Measurements from ENCODE around the gene IL23A.

The IL23A gene

DNA sequence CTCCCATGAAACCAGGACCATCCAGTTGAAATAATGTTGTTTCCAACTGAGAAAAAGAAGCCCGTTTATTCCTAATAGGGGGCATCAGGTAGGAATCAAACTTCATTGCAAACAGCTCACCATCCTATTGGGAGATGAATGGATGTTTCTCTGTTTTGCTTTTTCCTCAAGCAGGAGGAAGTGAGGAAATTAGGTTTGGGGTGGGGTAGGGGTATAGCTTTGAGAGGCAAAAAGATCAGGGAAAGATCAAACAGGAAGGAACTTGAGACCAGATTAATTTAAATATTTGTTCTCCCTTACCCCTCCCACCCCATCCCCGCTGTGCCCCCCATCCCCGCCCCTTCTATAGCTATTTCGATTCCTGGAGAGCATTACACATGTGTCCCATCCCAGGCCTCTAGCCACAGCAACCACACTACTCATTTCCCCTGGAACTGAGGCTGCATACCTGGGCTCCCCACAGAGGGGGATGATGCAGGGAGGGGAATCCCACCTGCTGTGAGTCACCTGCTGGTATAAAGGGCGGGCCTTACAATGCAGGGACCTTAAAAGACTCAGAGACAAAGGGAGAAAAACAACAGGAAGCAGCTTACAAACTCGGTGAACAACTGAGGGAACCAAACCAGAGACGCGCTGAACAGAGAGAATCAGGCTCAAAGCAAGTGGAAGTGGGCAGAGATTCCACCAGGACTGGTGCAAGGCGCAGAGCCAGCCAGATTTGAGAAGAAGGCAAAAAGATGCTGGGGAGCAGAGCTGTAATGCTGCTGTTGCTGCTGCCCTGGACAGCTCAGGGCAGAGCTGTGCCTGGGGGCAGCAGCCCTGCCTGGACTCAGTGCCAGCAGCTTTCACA lies at the start of gene IL23A:
Gene IL23A, plus strand, starts transcription at position 577 of the 850 bp plus-strand sequence. Its CDS starts 161 bp downstream, at position 738.
- H3K4me1 Mint-ChIP-seq = peaks cover 36% of the 10 kb centered on the region
- peaks cover 19% of the 10 kb centered on the region for H3K36me3 Mint-ChIP-seq
- H3K27me3 Mint-ChIP-seq = no peaks in the 10 kb centered on the region
- peak within 1 kb of the TSS; percentile 95 for H3K27ac Mint-ChIP-seq
- H3K9me3 Mint-ChIP-seq = no peaks in the 10 kb centered on the region
- H3K4me3 Mint-ChIP-seq = peak within 1 kb of the TSS; percentile 90
- ATAC-seq = peak; percentile 80

GRCh38 chr12:56293795-56294194 lies 44.9 kb upstream of the IL23A start:
- Mint-ChIP-seq H3K27me3 (no peaks in the 10 kb centered on the region), H3K4me3 (no peak overlapping the region), H3K4me1 (peaks cover 34% of the 10 kb centered on the region), H3K9me3 (no peaks in the 10 kb centered on the region), H3K27ac (no peak overlapping the region), H3K36me3 (peaks cover 19% of the 10 kb centered on the region)
- no peak for ATAC-seq

DNA sequence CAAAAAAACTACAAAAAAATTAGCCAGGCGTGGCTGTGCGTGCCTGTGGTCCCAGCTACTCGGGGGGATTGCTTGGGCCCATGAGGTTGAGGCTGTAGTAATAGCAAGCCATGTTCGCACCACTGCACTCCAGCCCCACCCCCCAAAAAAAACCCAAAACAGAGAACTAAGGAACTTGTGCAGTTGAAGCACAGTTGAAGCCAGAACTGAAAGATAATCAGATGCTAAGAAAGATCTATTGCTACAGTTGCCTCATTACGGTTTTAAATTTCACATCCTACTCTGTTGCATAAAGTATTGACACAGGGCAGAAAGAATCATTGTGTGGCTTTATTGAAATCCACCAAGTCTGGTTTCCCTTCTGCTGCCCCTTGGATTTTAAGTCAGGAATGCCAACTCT lies 42.4 kb upstream of the IL23A start:
- H3K27ac Mint-ChIP-seq = peak overlapping the region; percentile 71
- H3K36me3 Mint-ChIP-seq = peaks cover 10% of the 10 kb centered on the region
- H3K4me3 Mint-ChIP-seq = peak overlapping the region; percentile 12
- peaks cover 49% of the 10 kb centered on the region for H3K4me1 Mint-ChIP-seq
- no peaks in the 10 kb centered on the region for H3K27me3 Mint-ChIP-seq
- no peak for ATAC-seq
- no peaks in the 10 kb centered on the region for H3K9me3 Mint-ChIP-seq

GRCh38 chr12:56297400-56297799 lies 41.3 kb upstream of the IL23A start:
- H3K4me1 Mint-ChIP-seq = peaks cover 58% of the 10 kb centered on the region
- no peaks in the 10 kb centered on the region for H3K27me3 Mint-ChIP-seq
- peak overlapping the region; percentile 55 for H3K4me3 Mint-ChIP-seq
- no peaks in the 10 kb centered on the region for H3K9me3 Mint-ChIP-seq
- no peak for ATAC-seq
- peaks cover 6% of the 10 kb centered on the region for H3K36me3 Mint-ChIP-seq
- peak overlapping the region; percentile 71 for H3K27ac Mint-ChIP-seq

DNA sequence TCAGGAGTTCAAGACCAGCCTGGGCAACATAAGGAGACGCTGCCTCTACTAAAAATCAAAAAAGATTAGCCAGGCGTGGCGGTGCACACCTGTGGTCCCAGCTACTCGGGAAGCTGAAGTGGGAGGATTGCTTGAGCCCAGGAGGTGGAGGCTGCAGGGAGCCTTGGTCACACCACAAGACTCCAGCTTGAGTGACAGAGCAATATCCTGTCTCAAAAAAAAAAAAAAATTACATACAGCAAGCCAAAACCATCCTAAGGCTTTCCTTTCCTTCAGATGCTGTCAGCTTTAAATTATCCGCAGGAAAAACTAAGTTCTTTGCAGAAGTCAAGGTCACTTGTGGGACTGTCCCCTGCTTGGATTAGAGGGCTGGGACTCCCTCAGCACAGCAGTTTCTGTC lies 39.9 kb upstream of the IL23A start:
- H3K4me1 Mint-ChIP-seq = peaks cover 66% of the 10 kb centered on the region
- peak overlapping the region; percentile 97 for H3K27ac Mint-ChIP-seq
- peaks cover 6% of the 10 kb centered on the region for H3K36me3 Mint-ChIP-seq
- no peak for ATAC-seq
- no peaks in the 10 kb centered on the region for H3K27me3 Mint-ChIP-seq
- no peaks in the 10 kb centered on the region for H3K9me3 Mint-ChIP-seq
- H3K4me3 Mint-ChIP-seq = peak overlapping the region; percentile 99

GRCh38 chr12:56299308-56299852 lies 39.3 kb upstream of the IL23A start:
- Mint-ChIP-seq H3K27ac (peak overlapping the region; percentile 97), H3K9me3 (no peaks in the 10 kb centered on the region), H3K36me3 (peaks cover 6% of the 10 kb centered on the region), H3K27me3 (no peaks in the 10 kb centered on the region), H3K4me1 (peaks cover 66% of the 10 kb centered on the region), H3K4me3 (peak overlapping the region; percentile 99)
- no peak for ATAC-seq

- peak within 1 kb of the TSS; percentile 99 for H3K4me3 Mint-ChIP-seq
- no peaks in the 10 kb centered on the region for H3K9me3 Mint-ChIP-seq
- no peaks in the 10 kb centered on the region for H3K27me3 Mint-ChIP-seq
- H3K27ac Mint-ChIP-seq = peak within 1 kb of the TSS; percentile 97
- H3K4me1 Mint-ChIP-seq = peaks cover 66% of the 10 kb centered on the region
- H3K36me3 Mint-ChIP-seq = peaks cover 8% of the 10 kb centered on the region
- peak; percentile 98 for ATAC-seq
Measured at GRCh38 chr12:56299853-56300643, 38.6 kb upstream of the IL23A start, which contains the start of gene CS. Gene CS, minus strand, starts transcription at chr12:56300330. Its CDS starts 129 bp downstream, at chr12:56300201.

GRCh38 chr12:56300644-56301464 lies 37.8 kb upstream of the IL23A start:
- no peaks in the 10 kb centered on the region for H3K27me3 Mint-ChIP-seq
- H3K4me3 Mint-ChIP-seq = peak overlapping the region; percentile 99
- H3K27ac Mint-ChIP-seq = peak overlapping the region; percentile 97
- no peak for ATAC-seq
- no peaks in the 10 kb centered on the region for H3K9me3 Mint-ChIP-seq
- H3K4me1 Mint-ChIP-seq = peaks cover 65% of the 10 kb centered on the region
- peaks cover 11% of the 10 kb centered on the region for H3K36me3 Mint-ChIP-seq

- no peak for ATAC-seq
- Mint-ChIP-seq H3K27me3 (no peaks in the 10 kb centered on the region), H3K9me3 (no peaks in the 10 kb centered on the region), H3K4me3 (no peak overlapping the region), H3K4me1 (peaks cover 32% of the 10 kb centered on the region), H3K27ac (no peak overlapping the region), H3K36me3 (peaks cover 10% of the 10 kb centered on the region)
Measured at GRCh38 chr12:56304276-56304675, 34.4 kb upstream of the IL23A start.

GRCh38 chr12:56304872-56305590 lies 33.7 kb upstream of the IL23A start:
- Mint-ChIP-seq H3K4me3 (no peak overlapping the region), H3K36me3 (peaks cover 14% of the 10 kb centered on the region), H3K27me3 (no peaks in the 10 kb centered on the region), H3K4me1 (peaks cover 29% of the 10 kb centered on the region), H3K27ac (no peak overlapping the region), H3K9me3 (no peaks in the 10 kb centered on the region)
- no peak for ATAC-seq

DNA sequence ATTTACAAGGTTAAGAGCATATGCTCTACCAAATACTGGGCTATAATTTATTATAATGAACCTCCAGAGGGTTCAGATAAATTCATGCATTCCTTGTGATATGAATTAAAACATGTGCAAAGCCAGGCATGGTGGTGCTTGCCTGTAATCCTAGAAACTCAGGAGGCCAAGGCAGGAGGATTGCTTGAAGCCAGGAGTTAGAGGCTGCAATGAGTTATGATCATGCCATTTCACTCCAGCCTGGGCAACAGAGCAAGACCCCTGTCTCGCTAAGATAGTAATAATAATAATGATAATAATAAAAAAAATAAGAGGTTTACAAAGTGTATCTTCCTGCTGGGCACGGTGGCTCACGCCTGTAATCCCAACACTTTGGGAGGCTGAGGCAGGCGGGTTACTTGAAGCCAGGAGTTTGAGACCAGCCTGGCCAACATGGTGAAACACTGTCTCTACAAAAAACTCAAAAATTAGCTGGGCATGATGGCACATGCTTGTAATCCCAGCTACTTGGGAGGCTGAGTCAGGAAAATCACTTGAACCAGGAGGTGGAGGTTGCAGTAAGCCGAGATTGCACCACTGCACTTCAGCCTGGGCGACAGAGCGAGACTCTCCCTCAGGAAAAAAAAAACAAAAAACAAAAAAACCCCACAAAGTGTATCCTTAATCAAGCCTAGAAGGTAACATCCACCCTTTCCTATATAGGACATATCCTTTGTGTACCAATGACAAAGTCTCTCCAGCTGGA lies 31.3 kb upstream of the IL23A start:
- Mint-ChIP-seq H3K27me3 (no peaks in the 10 kb centered on the region), H3K36me3 (peaks cover 25% of the 10 kb centered on the region), H3K27ac (no peak overlapping the region), H3K9me3 (no peaks in the 10 kb centered on the region), H3K4me1 (peaks cover 8% of the 10 kb centered on the region), H3K4me3 (no peak overlapping the region)
- ATAC-seq = no peak

- Mint-ChIP-seq H3K36me3 (peaks cover 25% of the 10 kb centered on the region), H3K27ac (no peak overlapping the region), H3K4me3 (no peak overlapping the region), H3K27me3 (no peaks in the 10 kb centered on the region), H3K4me1 (no peaks in the 10 kb centered on the region), H3K9me3 (no peaks in the 10 kb centered on the region)
- no peak for ATAC-seq
Measured at GRCh38 chr12:56308714-56309113, 30.0 kb upstream of the IL23A start.

- no peaks in the 10 kb centered on the region for H3K27me3 Mint-ChIP-seq
- no peak for ATAC-seq
- no peak overlapping the region for H3K27ac Mint-ChIP-seq
- H3K4me3 Mint-ChIP-seq = no peak overlapping the region
- peaks cover 20% of the 10 kb centered on the region for H3K36me3 Mint-ChIP-seq
- H3K9me3 Mint-ChIP-seq = no peaks in the 10 kb centered on the region
- peaks cover 13% of the 10 kb centered on the region for H3K4me1 Mint-ChIP-seq
Measured at GRCh38 chr12:56311003-56311402, 27.7 kb upstream of the IL23A start.

DNA sequence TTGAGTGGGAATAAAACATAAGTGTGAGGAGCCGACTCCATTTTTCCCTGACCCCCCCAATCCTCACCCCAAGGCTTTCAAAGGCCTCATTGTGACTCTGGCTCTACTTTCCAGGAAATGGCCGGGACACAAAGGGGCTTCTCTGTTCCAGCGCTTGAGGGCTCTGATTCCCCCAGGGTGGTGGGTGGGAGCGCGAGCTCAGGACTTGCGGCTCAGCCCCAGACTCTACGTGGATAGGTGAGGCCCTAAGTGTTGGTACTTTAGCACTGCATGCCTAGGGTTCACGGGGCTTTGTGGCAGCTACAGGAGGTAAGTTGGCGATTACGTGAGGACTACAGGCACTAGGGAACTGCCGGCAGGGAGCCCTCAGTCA lies 23.4 kb upstream of the IL23A start:
- no peak for ATAC-seq
- H3K27me3 Mint-ChIP-seq = no peaks in the 10 kb centered on the region
- H3K36me3 Mint-ChIP-seq = peaks cover 17% of the 10 kb centered on the region
- H3K4me1 Mint-ChIP-seq = peaks cover 13% of the 10 kb centered on the region
- H3K27ac Mint-ChIP-seq = peak overlapping the region; percentile 98
- peak overlapping the region; percentile 99 for H3K4me3 Mint-ChIP-seq
- no peaks in the 10 kb centered on the region for H3K9me3 Mint-ChIP-seq

Measured in stimulated activated memory B cell treated with anti-CD40 and anti-IgM and Interleukin-4, amounts not matched to agents 10 μg/mL and 1 μg/mL and 100 μg/mL, for 72 hours (primary cell).